ENCODE measurements around the gene SEC23IP. TPM values are rescaled to one million over a fixed set of nuclear protein-coding genes. Genes with fewer than 3 reads are reported as not detected.
A peak's percentile ranks its signal among the peaks of the same experiment; 100 is the strongest.
"Not testable (repeated sequence)": the region's sequence is repeated elsewhere in the genome, so short reads cannot be mapped to it uniquely, and the experiment has no call there.

SEC23IP gene
- total RNA-seq, 1 experiment from 2014 or later, result 60.5 TPM

DNA sequence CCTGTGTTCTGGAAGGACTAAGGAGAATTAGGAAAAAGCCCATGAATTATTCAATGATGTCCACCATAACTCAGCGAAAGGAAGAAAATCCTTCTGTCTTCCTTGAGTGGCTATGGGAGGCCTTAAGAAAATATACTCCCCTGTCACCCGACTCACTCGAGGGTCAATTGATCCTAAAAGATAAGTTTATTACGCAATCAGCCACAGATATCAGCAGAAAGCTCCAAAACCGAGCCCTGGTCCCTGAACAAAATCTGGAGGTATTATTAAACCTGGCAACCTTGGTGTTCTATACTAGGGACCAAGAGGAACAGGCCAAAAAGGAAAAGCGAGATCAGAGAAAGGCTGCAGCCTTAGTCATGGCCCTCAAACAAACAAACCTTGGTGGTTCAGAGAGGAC is 6.5 kb upstream of the SEC23IP start:
- POLR2A ChIA-PET, result interaction anchor here (2.6 kb wide), 1 partner anchor 13 kb away, joined by 14 read pairs; the partner anchor contains the start of gene MCMBP
- CTCF ChIA-PET, result interaction anchor here (0.6 kb wide), 1 partner anchor 277 kb away, joined by 3 read pairs; no protein-coding TSS in a partner anchor
- H3K4me1 Mint-ChIP-seq (ENCODE audit: insufficient read depth, unreplicated experiment); H3K4me3 Mint-ChIP-seq (ENCODE audit: unreplicated experiment); H3K36me3 Mint-ChIP-seq (ENCODE audit: insufficient read depth, unreplicated experiment); H3K27ac Mint-ChIP-seq (ENCODE audit: low read depth, unreplicated experiment); H3K27me3 Mint-ChIP-seq (ENCODE audit: insufficient read depth, unreplicated experiment); BruUV-seq (replicated peaks); intact Hi-C loops (cut with micrococcal nuclease); H3K9me3 Mint-ChIP-seq (ENCODE audit: unreplicated experiment); DNase-seq (ENCODE audit: unreplicated experiment): not testable (repeated sequence)

DNA sequence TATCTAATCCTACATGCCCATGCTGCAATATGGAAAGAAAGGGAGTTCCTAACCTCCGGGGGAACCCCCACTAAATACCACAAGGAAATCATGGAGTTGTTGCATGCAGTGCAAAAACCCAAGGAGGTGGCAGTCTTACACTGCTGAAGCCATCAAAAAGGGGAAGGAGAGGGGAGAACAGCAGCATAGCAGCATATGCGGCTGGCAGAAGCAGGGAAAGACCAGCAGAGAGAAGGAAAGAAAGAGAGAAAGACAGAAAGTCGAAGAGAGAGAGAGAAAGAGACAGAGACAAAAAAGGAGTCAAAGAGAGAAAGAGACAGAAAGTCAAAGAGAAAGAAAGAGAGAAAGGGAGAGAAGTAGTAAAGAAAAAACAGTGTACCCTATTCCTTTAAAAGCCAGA is 3.8 kb upstream of the SEC23IP start:
- intact Hi-C loops (cut with micrococcal nuclease); BruUV-seq (replicated peaks); DNase-seq (ENCODE audit: unreplicated experiment); H3K27ac Mint-ChIP-seq (ENCODE audit: low read depth, unreplicated experiment); H3K36me3 Mint-ChIP-seq (ENCODE audit: insufficient read depth, unreplicated experiment); H3K4me3 Mint-ChIP-seq (ENCODE audit: unreplicated experiment); CTCF ChIA-PET; H3K9me3 Mint-ChIP-seq (ENCODE audit: unreplicated experiment); H3K27me3 Mint-ChIP-seq (ENCODE audit: insufficient read depth, unreplicated experiment): not testable (repeated sequence)
- POLR2A ChIA-PET, result interaction anchor here (7.1 kb wide), 1 partner anchor 16 kb away, joined by 122 read pairs; the partner anchor contains the start of gene MCMBP
- peaks cover 12% of the 10 kb centered on the region for H3K4me1 Mint-ChIP-seq (ENCODE audit: insufficient read depth, unreplicated experiment)

DNA sequence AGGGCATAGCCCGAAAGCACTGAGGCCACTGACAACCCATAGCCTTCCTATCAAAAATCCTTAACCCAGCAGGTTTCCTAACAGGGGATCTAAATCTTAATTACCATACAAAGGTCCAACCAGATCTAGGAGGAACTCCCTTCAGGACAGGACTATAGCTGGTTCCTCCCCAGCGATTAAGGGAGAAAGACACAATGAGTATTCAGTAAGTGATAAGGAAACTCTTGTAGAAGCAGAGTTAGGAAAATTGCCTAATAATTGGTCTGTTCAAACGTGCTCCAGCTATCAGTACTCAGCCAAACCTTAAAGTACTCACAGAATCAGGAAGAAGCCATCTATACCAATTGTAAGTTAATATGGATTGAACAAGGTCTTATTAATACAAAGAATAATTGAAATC is 3.3 kb upstream of the SEC23IP start:
- H3K36me3 Mint-ChIP-seq (ENCODE audit: insufficient read depth, unreplicated experiment); H3K4me3 Mint-ChIP-seq (ENCODE audit: unreplicated experiment); DNase-seq (ENCODE audit: unreplicated experiment); H3K27me3 Mint-ChIP-seq (ENCODE audit: insufficient read depth, unreplicated experiment); H3K27ac Mint-ChIP-seq (ENCODE audit: low read depth, unreplicated experiment); intact Hi-C loops (cut with micrococcal nuclease); H3K9me3 Mint-ChIP-seq (ENCODE audit: unreplicated experiment); BruUV-seq (replicated peaks): not testable (repeated sequence)
- H3K4me1 Mint-ChIP-seq (ENCODE audit: insufficient read depth, unreplicated experiment), result peaks cover 13% of the 10 kb centered on the region
- CTCF ChIA-PET, result interaction anchor here (1.8 kb wide), 1 partner anchor 202 kb away, joined by 9 read pairs; no protein-coding TSS in a partner anchor
- POLR2A ChIA-PET, result interaction anchor here (7.1 kb wide), 1 partner anchor 17 kb away, joined by 122 read pairs; the partner anchor contains the start of gene MCMBP

DNA sequence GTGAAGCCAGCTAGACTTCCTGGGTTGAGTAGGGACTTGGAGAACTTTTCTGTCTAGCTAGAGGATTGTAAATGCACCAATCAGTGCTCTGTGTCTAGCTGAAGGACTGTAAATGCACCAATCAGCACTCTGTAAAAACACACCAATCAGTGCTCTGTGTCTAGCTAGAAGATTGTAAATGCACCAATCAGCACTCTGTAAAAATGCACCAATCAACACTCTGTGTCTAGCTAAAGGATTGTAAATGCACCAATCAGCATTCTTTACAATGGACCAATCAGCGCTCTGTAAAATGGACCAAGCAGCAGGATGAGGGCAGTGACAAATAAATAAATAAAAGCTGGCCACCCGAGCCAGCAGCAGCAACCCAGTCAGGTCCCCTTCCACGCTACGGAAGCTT is 2.2 kb upstream of the SEC23IP start:
- intact Hi-C loops (cut with micrococcal nuclease), result loop anchor here (10.0 kb wide), 1 partner anchor 206 kb away; no protein-coding TSS in a partner anchor
- not testable (repeated sequence) for H3K9me3 Mint-ChIP-seq (ENCODE audit: unreplicated experiment); H3K36me3 Mint-ChIP-seq (ENCODE audit: insufficient read depth, unreplicated experiment); BruUV-seq (replicated peaks); DNase-seq (ENCODE audit: unreplicated experiment); H3K4me3 Mint-ChIP-seq (ENCODE audit: unreplicated experiment); H3K27ac Mint-ChIP-seq (ENCODE audit: low read depth, unreplicated experiment); H3K27me3 Mint-ChIP-seq (ENCODE audit: insufficient read depth, unreplicated experiment)
- H3K4me1 Mint-ChIP-seq (ENCODE audit: insufficient read depth, unreplicated experiment), result peaks cover 22% of the 10 kb centered on the region
- CTCF ChIA-PET, result interaction anchor here (0.6 to 1.8 kb wide), 3 partner anchors 31 to 1053 kb away, joined by 3 to 9 read pairs (median 3); no protein-coding TSS in a partner anchor
- POLR2A ChIA-PET, result interaction anchor here (0.8 to 7.1 kb wide), 2 partner anchors 18 to 162 kb away, joined by 3 to 122 read pairs; partner anchors contain the start of gene MCMBP

DNA sequence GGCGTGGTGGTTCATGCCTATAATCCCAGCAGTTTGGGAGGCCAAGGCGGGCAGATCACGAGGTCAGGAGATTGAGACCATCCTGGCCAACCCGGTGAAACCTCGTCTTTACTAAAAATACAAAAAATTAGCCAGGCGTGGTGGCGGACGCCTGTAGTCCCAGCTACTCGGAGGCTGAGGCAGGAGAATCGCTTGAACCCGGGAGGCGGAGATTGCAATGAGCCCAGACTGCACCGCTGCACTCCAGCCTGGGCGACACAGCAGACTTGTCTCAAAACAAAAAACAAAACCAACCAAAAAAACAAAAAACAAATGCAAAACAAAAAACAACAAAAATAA is 712 bp upstream of the SEC23IP start:
- ChIA-PET POLR2A (interaction anchor here (0.6 to 7.1 kb wide), 14 partner anchors 8 to 960 kb away, joined by 3 to 122 read pairs (median 6); partner anchors contain the start of genes MCMBP and TIAL1), CTCF (interaction anchor here (0.6 to 1.2 kb wide), 2 partner anchors 19 to 23 kb away, joined by 4 to 6 read pairs; partner anchors contain the start of gene MCMBP)
- not testable (repeated sequence) for H3K9me3 Mint-ChIP-seq (ENCODE audit: unreplicated experiment); H3K36me3 Mint-ChIP-seq (ENCODE audit: insufficient read depth, unreplicated experiment); H3K27me3 Mint-ChIP-seq (ENCODE audit: insufficient read depth, unreplicated experiment); DNase-seq (ENCODE audit: unreplicated experiment); BruUV-seq (replicated peaks)
- H3K4me3 Mint-ChIP-seq (ENCODE audit: unreplicated experiment), result peak overlapping the region; percentile 91
- peak overlapping the region; percentile 88 for H3K27ac Mint-ChIP-seq (ENCODE audit: low read depth, unreplicated experiment)
- intact Hi-C loops (cut with micrococcal nuclease), result loop anchor here (1.0 to 10.0 kb wide), 2 partner anchors 19 to 207 kb away; no protein-coding TSS in a partner anchor
- peaks cover 37% of the 10 kb centered on the region for H3K4me1 Mint-ChIP-seq (ENCODE audit: insufficient read depth, unreplicated experiment)

DNA sequence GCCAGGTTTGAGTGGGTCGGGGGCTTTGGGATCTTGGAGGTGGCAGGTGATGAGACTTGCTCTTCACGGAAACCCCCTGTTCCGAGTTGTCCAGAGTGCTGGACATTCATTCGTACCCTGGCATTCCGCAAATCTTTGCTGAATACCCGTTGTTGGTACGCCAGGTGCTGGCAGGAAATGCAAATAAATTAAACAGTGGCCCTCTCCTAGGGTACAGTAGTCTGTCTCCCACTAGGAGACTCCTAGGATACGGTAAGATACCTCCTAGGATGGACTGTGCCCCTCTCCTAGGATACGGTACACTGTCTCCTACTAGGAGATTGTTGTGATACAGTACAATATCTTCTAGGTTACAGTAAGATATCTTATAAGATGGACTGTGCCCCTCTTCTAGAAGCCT is 544 bp downstream of the SEC23IP start:
- TSS peak; percentile 48 for BruUV-seq (replicated peaks)
- H3K27me3 Mint-ChIP-seq (ENCODE audit: insufficient read depth, unreplicated experiment), result no peaks in the 10 kb centered on the region
- DNase-seq (ENCODE audit: unreplicated experiment), result no peak
- intact Hi-C loops (cut with micrococcal nuclease), result loop anchor here (10.0 kb wide), 1 partner anchor 208 kb away; no protein-coding TSS in a partner anchor
- peaks cover 14% of the 10 kb centered on the region for H3K36me3 Mint-ChIP-seq (ENCODE audit: insufficient read depth, unreplicated experiment)
- H3K27ac Mint-ChIP-seq (ENCODE audit: low read depth, unreplicated experiment), result peak overlapping the region; percentile 88
- H3K4me1 Mint-ChIP-seq (ENCODE audit: insufficient read depth, unreplicated experiment), result peaks cover 43% of the 10 kb centered on the region
- ChIA-PET CTCF (interaction anchor here (0.5 to 1.0 kb wide), 6 partner anchors 22 to 337 kb away, joined by 3 to 4 read pairs (median 3); no protein-coding TSS in a partner anchor), POLR2A (interaction anchor here (0.6 to 7.1 kb wide), 18 partner anchors 12 to 959 kb away, joined by 3 to 122 read pairs (median 4); partner anchors contain the start of genes MCMBP and TIAL1)
- TF ChIP-seq, protein P1, sequence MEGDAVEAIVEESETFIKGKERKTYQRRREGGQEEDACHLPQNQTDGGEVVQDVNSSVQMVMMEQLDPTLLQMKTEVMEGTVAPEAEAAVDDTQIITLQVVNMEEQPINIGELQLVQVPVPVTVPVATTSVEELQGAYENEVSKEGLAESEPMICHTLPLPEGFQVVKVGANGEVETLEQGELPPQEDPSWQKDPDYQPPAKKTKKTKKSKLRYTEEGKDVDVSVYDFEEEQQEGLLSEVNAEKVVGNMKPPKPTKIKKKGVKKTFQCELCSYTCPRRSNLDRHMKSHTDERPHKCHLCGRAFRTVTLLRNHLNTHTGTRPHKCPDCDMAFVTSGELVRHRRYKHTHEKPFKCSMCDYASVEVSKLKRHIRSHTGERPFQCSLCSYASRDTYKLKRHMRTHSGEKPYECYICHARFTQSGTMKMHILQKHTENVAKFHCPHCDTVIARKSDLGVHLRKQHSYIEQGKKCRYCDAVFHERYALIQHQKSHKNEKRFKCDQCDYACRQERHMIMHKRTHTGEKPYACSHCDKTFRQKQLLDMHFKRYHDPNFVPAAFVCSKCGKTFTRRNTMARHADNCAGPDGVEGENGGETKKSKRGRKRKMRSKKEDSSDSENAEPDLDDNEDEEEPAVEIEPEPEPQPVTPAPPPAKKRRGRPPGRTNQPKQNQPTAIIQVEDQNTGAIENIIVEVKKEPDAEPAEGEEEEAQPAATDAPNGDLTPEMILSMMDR (IDR thresholded peaks at IDR 0.05; ENCODE audit: unreplicated experiment), result no peak
- H3K4me3 Mint-ChIP-seq (ENCODE audit: unreplicated experiment), result peak overlapping the region; percentile 91
- H3K9me3 Mint-ChIP-seq (ENCODE audit: unreplicated experiment), result no peaks in the 10 kb centered on the region
